GM12801 (cell line): ENCODE data around the gene IQCE.

Source experiments
- CTCF ChIP-seq: IDR thresholded peaks from one replicate; pipeline ENCODE4 v1.5.1; 2011; ENCODE audit warnings: control low read depth; ENCODE audit not compliant: insufficient read length; ENCODE audit errors: extremely low read depth

The IQCE gene

GRCh38 chr7:2544541-2545188, 14.1 kb upstream of the IQCE start:
- TF ChIP-seq CTCF, result no peak

- TF ChIP-seq CTCF, result no peak
Observed at GRCh38 chr7:2545746-2546425, 12.9 kb upstream of the IQCE start.

GRCh38 chr7:2546776-2547586, 11.8 kb upstream of the IQCE start:
- TF ChIP-seq CTCF, result no peak

- no peak for TF ChIP-seq CTCF
Observed at GRCh38 chr7:2551418-2551817, 7.4 kb upstream of the IQCE start.

DNA sequence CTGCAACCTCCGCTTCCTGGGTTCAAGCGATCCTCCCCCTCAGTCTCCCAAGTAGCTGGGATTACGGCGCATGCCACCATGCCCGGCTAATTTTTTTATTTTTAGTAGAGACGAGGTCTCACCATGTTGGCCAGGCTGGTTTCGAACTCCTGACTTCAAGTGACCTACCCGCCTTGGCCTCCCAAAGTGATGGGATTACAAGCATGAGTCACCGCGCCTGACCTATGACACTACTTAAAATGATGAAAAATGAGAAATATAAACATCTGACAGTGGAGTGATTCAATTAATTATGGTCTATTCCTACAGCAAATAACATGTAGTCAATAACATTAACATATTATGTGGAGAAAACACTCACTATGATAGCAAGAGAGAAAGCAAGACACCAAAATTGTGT, 5.7 kb upstream of the IQCE start:
- no peak for TF ChIP-seq CTCF

DNA sequence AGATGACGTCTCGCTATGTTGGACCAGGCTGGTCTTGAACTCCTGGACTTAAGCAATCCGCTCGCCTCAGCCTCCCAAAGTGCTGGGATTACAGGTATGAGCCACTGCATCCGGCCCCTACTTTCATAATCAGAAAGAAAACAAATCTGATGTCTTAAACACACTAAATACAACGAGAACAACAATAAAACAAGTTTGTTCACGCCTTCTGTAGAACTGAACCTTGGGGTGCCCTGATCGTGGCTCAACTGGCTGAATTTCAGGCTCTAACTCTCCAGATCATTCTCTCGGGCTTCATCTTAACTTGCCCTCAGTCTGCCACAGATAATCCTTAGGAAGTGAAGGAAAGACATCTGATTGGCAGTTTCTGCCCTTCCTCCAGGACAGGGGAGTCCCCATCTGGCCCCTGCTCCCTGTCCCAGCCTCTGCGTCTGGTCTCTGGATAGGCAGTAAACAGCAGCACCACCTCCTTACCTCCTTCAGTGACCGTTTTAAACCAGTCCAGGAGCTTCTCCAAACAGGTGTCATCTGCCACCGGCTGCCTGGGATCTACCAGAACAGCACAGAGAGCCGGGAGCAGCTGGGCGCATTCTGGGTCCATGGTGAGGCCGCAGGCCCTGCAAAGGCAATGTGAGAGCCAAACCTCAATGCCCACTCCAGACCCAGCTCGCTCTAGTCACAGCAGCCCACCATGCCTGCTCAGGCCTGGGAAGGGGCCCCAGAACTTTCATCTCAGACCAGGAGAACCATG, 4.8 kb upstream of the IQCE start:
- TF ChIP-seq CTCF, result no peak

DNA sequence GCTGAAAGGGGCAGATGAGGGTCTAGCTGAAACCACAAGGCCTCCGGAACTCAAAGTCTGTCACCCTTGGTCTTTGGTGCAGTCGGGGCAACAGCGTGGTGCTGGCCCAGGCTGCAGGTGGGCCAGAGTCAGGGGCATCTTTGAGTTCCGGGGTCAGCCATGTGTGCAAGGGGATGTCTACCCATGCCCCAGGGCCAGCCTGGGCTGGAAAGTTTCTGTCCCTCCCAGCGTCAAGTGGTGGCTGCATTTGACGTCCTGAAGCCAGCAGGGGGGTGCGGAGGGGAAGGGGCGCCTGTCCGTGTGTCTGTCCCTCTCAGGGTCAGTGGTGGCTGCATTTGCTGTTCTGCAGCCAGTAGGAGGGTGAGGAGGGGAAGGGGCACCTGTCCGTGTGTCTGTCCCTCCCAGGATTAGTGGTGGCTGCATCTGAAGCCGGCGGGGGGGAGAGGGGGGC, 4.1 kb upstream of the IQCE start:
- no peak for TF ChIP-seq CTCF
